Anterior cingulate cortex (tissue), 58 donors: ENCODE results near the gene MRPS23.
A peak's percentile ranks its signal among the peaks of the same experiment; 100 is the strongest.

ENCODE experiments used
- DNase-seq, 58 donors: peaks; one replicate each; lab custom pipeline; 2025; lab: John Stamatoyannopoulos, UW

MRPS23 gene

GRCh38 chr17:57866723-57867122 is 16.9 kb upstream of the MRPS23 start:
- DNase-seq = no peak

- DNase-seq = no peak
Measured at GRCh38 chr17:57866319-57866718, 16.5 kb upstream of the MRPS23 start.

- no peak for DNase-seq
Measured at GRCh38 chr17:57864273-57864672, 14.4 kb upstream of the MRPS23 start.

- DNase-seq = peak in 33 of 58 donors; percentile 20 to 79 (median 55)
Measured at GRCh38 chr17:57862694-57863667, 13.1 kb upstream of the MRPS23 start.

GRCh38 chr17:57861790-57862693 is 12.2 kb upstream of the MRPS23 start:
- peak in 18 of 58 donors; percentile 12 to 42 (median 24) for DNase-seq

- peak in 13 of 58 donors; percentile 14 to 50 (median 23) for DNase-seq
Measured at GRCh38 chr17:57861000-57861789, 11.4 kb upstream of the MRPS23 start.

- DNase-seq = no peak
Measured at GRCh38 chr17:57860414-57860999, 10.7 kb upstream of the MRPS23 start.

GRCh38 chr17:57859601-57860413 is 10.0 kb upstream of the MRPS23 start:
- no peak for DNase-seq

GRCh38 chr17:57858838-57859237 is 9.0 kb upstream of the MRPS23 start:
- DNase-seq = no peak

GRCh38 chr17:57856792-57857620 is 7.2 kb upstream of the MRPS23 start:
- no peak for DNase-seq

- no peak for DNase-seq
Measured at GRCh38 chr17:57855391-57856035, 5.7 kb upstream of the MRPS23 start.

GRCh38 chr17:57853695-57854094 is 3.9 kb upstream of the MRPS23 start:
- DNase-seq = peak in 12 of 58 donors; percentile 11 to 56 (median 23)

GRCh38 chr17:57852955-57853328 is 3.1 kb upstream of the MRPS23 start:
- DNase-seq = no peak

GRCh38 chr17:57852092-57852954 is 2.5 kb upstream of the MRPS23 start:
- no peak for DNase-seq

- DNase-seq = no peak
Measured at GRCh38 chr17:57849163-57849873, 526 bp downstream of the MRPS23 start.
